H1 (cell line): Measurements from ENCODE around the gene EZH2. TPM values are rescaled to one million over a fixed set of nuclear protein-coding genes. Genes with fewer than 3 reads are reported as not detected.

Experiments used
- CTCF ChIA-PET: fragments of 300-600 bp; sonication (Branson Sonifier 250); formaldehyde crosslinking; loops from one replicate; lab custom pipeline; 2021; ENCODE audit not compliant: partially characterized antibody; lab: Charles Lee
- POLR2A ChIA-PET: fragments of 300-600 bp; sonication (Branson Sonifier 250); formaldehyde crosslinking; loops from one replicate; lab custom pipeline; 2021; ENCODE audit warnings: inconsistent platforms; ENCODE audit not compliant: partially characterized antibody; lab: Charles Lee
- DNase-seq, 2 experiments: peaks; one replicate each; pipeline versions ENCODE4 v3.0.0 to v3.0.0-alpha.2; 2010 to 2022; ENCODE audit warnings: low spot score in 2 of 2, low read depth in 1 of 2, mixed read lengths in 1 of 2
- FAIRE-seq: peaks from 2 replicates; lab custom pipeline; 2011; peaks lifted over from hg19 to GRCh38; lab: Jason Lieb, UNC
- H2AFZ ChIP-seq: 2 replicates; pipeline ENCODE4 v1.8.1; 2012; ENCODE audit warnings: low read length, inconsistent platforms
- H2AK5ac ChIP-seq: 2 replicates; pipeline ENCODE4 v1.6.1; 2013; ENCODE audit warnings: low read depth, low read length
- H2BK120ac ChIP-seq: replicated peaks from 2 replicates; pipeline ENCODE3; 2013; ENCODE audit warnings: low read depth, low read length, inconsistent platforms
- H2BK12ac ChIP-seq: 2 replicates; pipeline ENCODE4 v1.6.1; 2013; ENCODE audit warnings: low read depth, low read length
- H2BK15ac ChIP-seq: 2 replicates; pipeline ENCODE4 v1.6.1; 2013; ENCODE audit warnings: low read length
- H2BK20ac ChIP-seq: 2 replicates; pipeline ENCODE4 v1.6.1; 2013; ENCODE audit warnings: low read length
- H2BK5ac ChIP-seq: 2 replicates; pipeline ENCODE4 v1.6.1; 2013; ENCODE audit warnings: low read depth, low read length
- H3K14ac ChIP-seq: 2 replicates; pipeline ENCODE4 v1.6.1; 2013; ENCODE audit warnings: inconsistent platforms; ENCODE audit not compliant: insufficient read length
- H3K18ac ChIP-seq: 2 replicates; pipeline ENCODE4 v1.6.1; 2013; ENCODE audit warnings: low read length; ENCODE audit errors: extremely low read depth
- H3K23ac ChIP-seq: 2 replicates; pipeline ENCODE4 v1.6.1; 2013; ENCODE audit warnings: inconsistent platforms; ENCODE audit not compliant: insufficient read length
- H3K23me2 ChIP-seq: 2 replicates; pipeline ENCODE4 v1.6.1; 2013; ENCODE audit warnings: low read depth, low read length
- H3K27ac ChIP-seq: 2 replicates; pipeline ENCODE4 v1.6.1; 2011; ENCODE audit warnings: low read depth, low read length, inconsistent platforms
- H3K27me3 ChIP-seq, 4 experiments: replicated peaks in 1 of 4; 1 replicate in 1 of 4; 2 replicates in 3 of 4; pipeline versions ENCODE4 v1.6.1 to v1.8.1; 2011 to 2013; ENCODE audit warnings: low read length in 3 of 4, mild to moderate bottlenecking in 3 of 4, inconsistent platforms in 2 of 4, mixed read lengths in 2 of 4, moderate library complexity in 1 of 4; ENCODE audit not compliant: control insufficient read depth in 3 of 4, insufficient read depth in 3 of 4; ENCODE audit errors: extremely low read depth in 1 of 4
- H3K36me3 ChIP-seq, 4 experiments: 2 replicates each; pipeline versions ENCODE4 v1.6.1 to v1.8.1; 2011 to 2013; ENCODE audit warnings: mild to moderate bottlenecking in 4 of 4, low read length in 3 of 4, moderate library complexity in 2 of 4, control low read depth in 1 of 4, inconsistent platforms in 1 of 4; ENCODE audit not compliant: insufficient read depth in 4 of 4, control insufficient read depth in 2 of 4
- H3K4ac ChIP-seq: replicated peaks from 2 replicates; pipeline ENCODE3; 2013; ENCODE audit warnings: low read length, low read depth, mixed read lengths, inconsistent platforms; ENCODE audit not compliant: insufficient read length
- H3K4me1 ChIP-seq, 4 experiments: replicated peaks in 1 of 4; 1 replicate in 1 of 4; 2 replicates in 3 of 4; pipeline versions ENCODE4 v1.6.1 to v1.8.1; 2011 to 2013; ENCODE audit warnings: low read length in 3 of 4, inconsistent platforms in 2 of 4, mixed read lengths in 1 of 4; ENCODE audit not compliant: insufficient read depth in 4 of 4, control insufficient read depth in 3 of 4
- H3K4me2 ChIP-seq, 2 experiments: 2 replicates each; pipeline versions ENCODE4 v1.6.1 to v1.8.1; 2011 to 2013; ENCODE audit warnings: low read depth in 2 of 2, low read length in 2 of 2, control low read depth in 1 of 2, inconsistent platforms in 1 of 2, mild to moderate bottlenecking in 1 of 2; ENCODE audit not compliant: insufficient read depth in 1 of 2
- H3K4me3 ChIP-seq, 4 experiments: fragments of 200-600, 300-600 bp in 1 of 4; sonication (generic), shearing (Covaris generic), sonication (Bioruptor Twin) in 1 of 4; 2 replicates each; pipeline versions ENCODE4 v1.5.1 to v1.8.1; 2011 to 2016; ENCODE audit warnings: low read length in 4 of 4, low read depth in 3 of 4, control low read depth in 2 of 4, inconsistent platforms in 2 of 4, mild to moderate bottlenecking in 2 of 4, mixed read lengths in 1 of 4, moderate library complexity in 1 of 4; ENCODE audit not compliant: insufficient read depth in 2 of 4; ENCODE audit errors: extremely low read depth in 1 of 4
- H3K56ac ChIP-seq: replicated peaks from 2 replicates; pipeline ENCODE3; 2013; ENCODE audit warnings: low read depth, mild to moderate bottlenecking, mixed read lengths, low read length, inconsistent platforms; ENCODE audit not compliant: insufficient read length
- H3K79me1 ChIP-seq: 2 replicates; pipeline ENCODE4 v1.6.1; 2013; ENCODE audit warnings: low read depth, low read length, control low read depth
- H3K79me2 ChIP-seq, 2 experiments: 2 replicates each; pipeline versions ENCODE4 v1.6.1 to v1.8.1; 2012 to 2013; ENCODE audit warnings: low read length in 2 of 2, mild to moderate bottlenecking in 2 of 2, inconsistent platforms in 1 of 2; ENCODE audit not compliant: insufficient read depth in 2 of 2, control insufficient read depth in 1 of 2
- H3K9ac ChIP-seq, 4 experiments: replicated peaks in 1 of 4; 1 replicate in 1 of 4; 2 replicates in 3 of 4; pipeline versions ENCODE4 v1.6.1 to v1.8.1; 2011 to 2013; ENCODE audit warnings: low read depth in 3 of 4, low read length in 3 of 4, control low read depth in 2 of 4, mild to moderate bottlenecking in 2 of 4, moderate library complexity in 2 of 4, inconsistent platforms in 1 of 4; ENCODE audit errors: extremely low read depth in 1 of 4
- H3K9me3 ChIP-seq, 2 experiments: 2 replicates each; pipeline versions ENCODE4 v1.6.1 to v1.8.1; 2012 to 2013; ENCODE audit warnings: mild to moderate bottlenecking in 2 of 2, moderate library complexity in 2 of 2, control low read depth in 1 of 2, inconsistent platforms in 1 of 2, low read depth in 1 of 2, low read length in 1 of 2, mixed read lengths in 1 of 2; ENCODE audit not compliant: insufficient read depth in 2 of 2
- H4K20me1 ChIP-seq, 2 experiments: replicated peaks in 1 of 2; 2 replicates each; pipeline versions ENCODE3 to v1.8.1; 2011 to 2013; ENCODE audit warnings: inconsistent platforms in 2 of 2, low read length in 2 of 2, mild to moderate bottlenecking in 1 of 2; ENCODE audit not compliant: insufficient read depth in 2 of 2, control insufficient read depth in 1 of 2
- H4K5ac ChIP-seq: 2 replicates; pipeline ENCODE4 v1.6.1; 2013; ENCODE audit warnings: low read length, low read depth, mixed read lengths, inconsistent platforms; ENCODE audit not compliant: insufficient read length
- H4K8ac ChIP-seq: 2 replicates; pipeline ENCODE4 v1.8.0; 2013; ENCODE audit warnings: mild to moderate bottlenecking, moderate library complexity, low read length, inconsistent platforms; ENCODE audit not compliant: insufficient read depth; ENCODE audit errors: extremely low read depth
- H4K91ac ChIP-seq: replicated peaks from 2 replicates; pipeline ENCODE3; 2013; ENCODE audit warnings: low read length, mixed read lengths, inconsistent platforms; ENCODE audit not compliant: insufficient read length
- BACH1 ChIP-seq: IDR thresholded peaks from 2 replicates; pipeline ENCODE4 v1.6.1; 2012; ENCODE audit warnings: low read length, improper control_type of control experiment
- CEBPB ChIP-seq: IDR thresholded peaks from 2 replicates; pipeline ENCODE4 v1.6.1; 2012; ENCODE audit warnings: low read depth, low read length
- EGR1 ChIP-seq: IDR thresholded peaks from 2 replicates; pipeline ENCODE4 v1.6.1; 2011; ENCODE audit warnings: low read depth, low read length, borderline replicate concordance
- FOSL1 ChIP-seq: IDR thresholded peaks from 2 replicates; pipeline ENCODE4 v1.6.1; 2011; ENCODE audit warnings: mild to moderate bottlenecking, low read depth, low read length, moderate library complexity; ENCODE audit not compliant: insufficient read depth
- GABPA ChIP-seq: IDR thresholded peaks from 2 replicates; pipeline ENCODE4 v1.6.1; 2011; ENCODE audit warnings: mild to moderate bottlenecking, low read length, moderate library complexity, borderline replicate concordance; ENCODE audit not compliant: insufficient read depth
- HDAC2 ChIP-seq, 2 experiments: fragments of 300-600 bp in 1 of 2; sonication (generic) in 1 of 2; IDR thresholded peaks; 2 replicates each; pipeline ENCODE4 v1.6.1; 2011 to 2012; ENCODE audit warnings: low read depth in 2 of 2, low read length in 2 of 2, mild to moderate bottlenecking in 2 of 2, moderate library complexity in 2 of 2, borderline replicate concordance in 1 of 2, inconsistent platforms in 1 of 2
- HDAC6 ChIP-seq: IDR thresholded peaks from one replicate; pipeline ENCODE4 v1.7.1; 2012; ENCODE audit warnings: low read depth, mild to moderate bottlenecking, inconsistent platforms, low read length, moderate library complexity
- KDM1A ChIP-seq: fragments of 200-600, 300-600 bp; sonication (generic); IDR thresholded peaks from 2 replicates; pipeline ENCODE4 v1.7.1; 2016; ENCODE audit warnings: mild to moderate bottlenecking, low read length, borderline replicate concordance
- PHF8 ChIP-seq: fragments of 200-600 bp; sonication (generic); conservative IDR thresholded peaks from 2 replicates; pipeline ENCODE4 v1.7.1; 2012; ENCODE audit warnings: low read depth, mild to moderate bottlenecking, inconsistent platforms, low read length, moderate library complexity
- POLR2A ChIP-seq, 2 experiments: IDR thresholded peaks; 1 replicate in 1 of 2; 2 replicates in 1 of 2; pipeline ENCODE4 v1.6.1; 2011; ENCODE audit warnings: low read depth in 2 of 2, low read length in 2 of 2, mild to moderate bottlenecking in 2 of 2; ENCODE audit errors: control extremely low read depth in 1 of 2
- POLR2AphosphoS5 ChIP-seq: IDR thresholded peaks from 2 replicates; pipeline ENCODE4 v1.6.1; 2011; ENCODE audit warnings: low read depth, low read length
- RBBP5 ChIP-seq: IDR thresholded peaks from 2 replicates; pipeline ENCODE4 v1.7.1; 2012; ENCODE audit warnings: low read depth, mild to moderate bottlenecking, inconsistent platforms, low read length, moderate library complexity, borderline replicate concordance
- RNF2 ChIP-seq: fragments of 200-900, 300-1000 bp; sonication (generic); IDR thresholded peaks from 2 replicates; pipeline ENCODE4 v1.7.1; 2016; ENCODE audit warnings: borderline replicate concordance, low read depth, mild to moderate bottlenecking, antibody characterized with exemption, low read length; ENCODE audit not compliant: poor library complexity, severe bottlenecking; ENCODE audit errors: missing control alignments
- TAF1 ChIP-seq: IDR thresholded peaks from 2 replicates; pipeline ENCODE4 v1.6.1; 2011; ENCODE audit warnings: mild to moderate bottlenecking, low read depth, low read length
- TEAD4 ChIP-seq: IDR thresholded peaks from 2 replicates; pipeline ENCODE4 v1.6.1; 2012; ENCODE audit warnings: low read depth, low read length, inconsistent platforms, mixed read lengths
- WGBS, 2 experiments: shearing (Covaris generic) in 1 of 2; methylation state at CpG; one replicate each; pipeline versions ENCODE4 v1.1.6 to v1.1.7; 2013 to 2015; ENCODE audit warnings: low lambda C conversion rate in 2 of 2, mixed read lengths in 2 of 2, inconsistent platforms in 1 of 2, low coverage in 1 of 2, missing lambda C conversion rate in 1 of 2; ENCODE audit not compliant: insufficient replicate concordance in 2 of 2, insufficient coverage in 1 of 2, insufficient read length in 1 of 2; ENCODE audit errors: extremely low coverage in 1 of 2, missing lambda C conversion rate in 1 of 2; 5-methylcytosine and 5-hydroxymethylcytosine counted together
- polyA plus RNA-seq, 7 experiments: library from polyadenylated mRNA; depleted of rRNA in 3 of 7; stranded (reverse) in 5 of 7; unstranded in 2 of 7; fragments of >200 nt in 5 of 7; fragments of 200-250 nt in 2 of 7; gene quantifications; 1 replicate in 5 of 7; 2 replicates in 1 of 7; 4 replicates in 1 of 7; pipeline versions ENCODE4 v1.2.1 to v1.2.3, GENCODE V29; 2011 to 2013; ENCODE audit warnings: missing spikeins in 2 of 7, mixed read lengths in 2 of 7
- total RNA-seq: library from RNA; stranded (reverse); fragmentation: NEBNext Ultra II Directional; extraction: Animal tissue kit (Norgen Biotek cat#: 25700); gene quantifications from 2 replicates; pipeline ENCODE4 v1.2.1, GENCODE V29; 2021

The EZH2 gene
- total and polyA plus RNA-seq, 2 of the 8 experiments (the other 6 are each of a cell fraction or from before 2014, with no cell fraction given), result 28.9 to 49.0 TPM

DNA sequence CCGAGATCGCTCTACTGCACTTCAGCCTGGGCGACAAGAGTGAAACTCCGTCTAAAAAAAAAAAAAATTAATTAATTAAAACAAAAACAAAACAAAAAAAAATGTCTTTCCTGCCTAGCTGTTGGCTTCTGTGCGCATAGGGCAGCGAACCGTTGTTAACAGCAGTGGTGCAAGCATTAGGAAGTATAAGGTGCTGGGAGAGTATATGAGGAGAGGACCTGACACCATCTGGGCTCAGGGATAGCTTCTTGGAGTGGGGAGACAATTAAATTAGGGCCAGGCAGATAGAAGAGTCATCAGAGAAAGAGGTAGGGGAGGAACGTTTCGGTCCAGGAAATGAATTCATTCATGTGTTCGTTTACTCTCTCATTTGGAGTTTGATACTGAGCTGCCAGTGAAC is 46.2 kb upstream of the EZH2 start:
- DNase-seq (no peak), FAIRE-seq (no peak)
- no peak overlapping the region for H4K5ac ChIP-seq
- no peaks in the 10 kb centered on the region for H3K9me3 ChIP-seq
- CTCF ChIA-PET, result interaction anchor here (0.9 to 2.1 kb wide), 7 partner anchors 9 to 74 kb away, joined by 3 to 8 read pairs (median 4); no protein-coding TSS in a partner anchor
- H2BK20ac ChIP-seq, result no peak overlapping the region
- no peak overlapping the region for H3K56ac ChIP-seq
- H2BK120ac ChIP-seq, result no peak overlapping the region
- no peaks in the 10 kb centered on the region for H3K27me3 ChIP-seq
- no peak overlapping the region for H2BK5ac ChIP-seq
- H3K23ac ChIP-seq, result no peak overlapping the region
- no peak overlapping the region for H3K18ac ChIP-seq
- no peaks in the 10 kb centered on the region for H4K20me1 ChIP-seq
- no peak overlapping the region for H3K4me3 ChIP-seq
- no peak overlapping the region for H2AFZ ChIP-seq
- H4K91ac ChIP-seq, result no peak overlapping the region
- H3K9ac ChIP-seq, result no peak overlapping the region
- no peaks in the 10 kb centered on the region for H3K79me1 ChIP-seq
- H3K4ac ChIP-seq, result no peak overlapping the region
- no peak overlapping the region for H2BK15ac ChIP-seq
- no peaks in the 10 kb centered on the region for H3K23me2 ChIP-seq
- H3K4me1 ChIP-seq, result no peaks in the 10 kb centered on the region
- POLR2A ChIA-PET, result interaction anchor here (1.5 kb wide), 1 partner anchor 11 kb away, joined by 3 read pairs; no protein-coding TSS in a partner anchor
- H2AK5ac ChIP-seq, result no peak overlapping the region
- no peak overlapping the region for H3K4me2 ChIP-seq
- no peak overlapping the region for H3K27ac ChIP-seq
- no peaks in the 10 kb centered on the region for H3K79me2 ChIP-seq
- H3K14ac ChIP-seq, result no peak overlapping the region
- H2BK12ac ChIP-seq, result no peak overlapping the region
- WGBS, 2 experiments, result 95% methylated on average over 10 of the region's 10 CpGs; no CpG with 5 or more reads in 1 of the 2 experiments
- no peak overlapping the region for H4K8ac ChIP-seq
- no peaks in the 10 kb centered on the region for H3K36me3 ChIP-seq
- TF ChIP-seq RNF2 (no peak), EGR1 (no peak), GABPA (no peak), HDAC2 (IDR thresholded peaks at IDR 0.05; ENCODE audit: borderline replicate concordance in 1 of 2, low read depth in 2 of 2, low read length in 2 of 2) (no peak), HDAC6 (no peak), TEAD4 (no peak), PHF8 (no peak), POLR2A (IDR thresholded peaks at IDR 0.05; ENCODE audit: control extremely low read depth in 1 of 2, low read depth in 2 of 2, low read length in 2 of 2) (no peak), POLR2AphosphoS5 (no peak), FOSL1 (no peak), CEBPB (no peak), BACH1 (no peak), RBBP5 (no peak), TAF1 (no peak), KDM1A (no peak)
